Adrenal gland (tissue), 5 donors: Measurements from ENCODE around the gene ABAT.

Experiments
- CTCF ChIP-seq, 6 experiments: fragments of 450-650 bp in 4 of 6; fragments of 200-600 bp in 2 of 6; sonication (generic) in 1 of 6; IDR thresholded peaks; 1 replicate in 5 of 6; 2 replicates in 1 of 6; pipeline versions ENCODE4 v1.5.1 to v1.8.0; 2016 to 2021; ENCODE audit warnings: antibody characterized with exemption in 6 of 6, mild to moderate bottlenecking in 2 of 6, moderate library complexity in 1 of 6
- POLR2A ChIP-seq, 2 donors: fragments of 450-650 bp; IDR thresholded peaks; one replicate each; pipeline ENCODE4 v1.6.1; 2017; ENCODE audit warnings: antibody characterized with exemption in 2 of 2, mild to moderate bottlenecking in 2 of 2, moderate library complexity in 1 of 2
- donor health status: DM: no; HTN: no; CAD: no.

- TF ChIP-seq CTCF (IDR thresholded peaks at IDR 0.05): no peak
- TF ChIP-seq POLR2A (IDR thresholded peaks at IDR 0.05): no peak
These were observed 44.6 kb downstream of the ABAT start for GRCh38 chr16:8718851-8719680.
